ENCODE results near the gene CHD1.
"Not testable (repeated sequence)": the region's sequence is repeated elsewhere in the genome, so short reads cannot be mapped to it uniquely, and the experiment has no call there.

The CHD1 gene

DNA sequence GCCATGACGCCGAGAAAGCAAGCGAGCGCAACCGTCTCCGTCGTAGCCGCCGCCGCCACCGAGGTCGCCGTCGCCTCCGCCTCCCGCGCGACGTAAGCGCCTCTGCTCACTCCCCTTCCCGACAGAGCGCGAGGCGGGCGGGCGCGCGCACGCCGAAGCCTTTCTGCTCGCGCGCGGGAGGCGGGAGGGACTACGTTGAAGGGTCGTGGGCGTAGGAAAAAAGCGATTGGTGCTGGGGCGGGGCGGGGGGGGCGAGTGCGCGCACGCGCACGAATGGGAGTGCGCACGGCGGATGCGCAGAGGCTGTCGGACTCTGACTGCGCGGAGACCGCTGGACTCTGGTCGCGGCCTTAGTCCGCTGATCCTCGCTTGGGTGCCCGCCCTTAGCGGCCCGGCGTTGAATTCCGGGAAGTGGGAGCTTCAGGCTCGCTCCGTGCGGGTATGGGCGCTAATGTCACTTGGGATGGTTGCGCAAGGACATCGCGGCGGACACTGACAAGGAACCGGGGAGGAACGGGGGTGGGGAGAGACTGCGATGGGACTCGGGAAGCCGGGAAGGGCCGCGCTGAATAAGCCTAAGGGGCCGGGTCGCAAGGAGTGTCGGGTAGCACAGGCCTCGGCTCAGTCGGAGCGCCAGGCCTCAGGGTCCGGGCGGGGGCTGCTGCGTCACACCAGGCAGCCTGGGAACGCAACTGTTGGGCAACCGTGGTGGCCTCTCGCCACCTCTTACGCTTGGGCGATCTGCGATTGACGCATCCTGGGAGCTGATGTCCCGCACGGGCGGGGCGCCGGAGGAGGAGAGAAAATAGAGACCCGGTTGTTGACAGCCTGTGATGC is at the start of gene CHD1:
Gene CHD1, minus strand, starts transcription at position 135 of the 837 bp plus-strand sequence. CDS start 2,621 bp downstream, outside the sequence.
- no peak for FAIRE-seq

GRCh38 chr5:98978528-98978927 is 49.7 kb upstream of the CHD1 start:
- FAIRE-seq, result no peak

- FAIRE-seq, result no peak
Measured at GRCh38 chr5:98977723-98978122, 48.9 kb upstream of the CHD1 start.

DNA sequence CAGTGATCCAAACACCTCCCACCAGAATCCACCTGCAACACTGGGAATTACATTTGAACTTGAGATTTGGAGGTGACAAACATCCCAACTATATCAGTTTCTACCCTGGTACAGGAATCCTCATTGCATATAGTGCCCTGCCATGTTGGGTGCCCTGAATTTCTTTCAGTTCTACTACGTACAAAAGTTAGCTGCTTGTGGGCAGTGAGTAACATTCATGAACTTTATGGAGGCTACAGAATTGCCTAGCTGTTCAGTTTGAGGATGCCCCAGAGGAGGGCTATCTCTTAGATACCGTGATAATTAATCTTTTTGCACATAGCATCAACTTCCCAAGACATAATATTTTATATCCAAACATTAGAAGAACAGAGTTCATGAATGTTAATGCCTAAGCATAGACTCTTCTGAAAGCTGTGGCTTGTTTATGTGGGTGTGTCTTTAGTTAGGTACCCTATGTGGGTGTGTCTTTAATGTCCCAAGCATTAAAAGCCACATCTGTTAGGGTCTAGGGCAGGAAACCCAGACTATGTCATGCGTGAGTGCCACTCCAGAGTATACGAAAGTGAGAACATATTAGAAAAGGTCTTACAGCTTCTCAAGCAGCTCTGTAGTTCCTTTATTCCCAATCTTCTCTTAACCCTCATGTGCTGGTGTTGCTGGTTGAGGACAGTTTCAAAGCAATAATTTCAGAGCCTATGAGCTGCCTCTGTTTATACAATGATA is 47.0 kb upstream of the CHD1 start:
- FAIRE-seq, result no peak

DNA sequence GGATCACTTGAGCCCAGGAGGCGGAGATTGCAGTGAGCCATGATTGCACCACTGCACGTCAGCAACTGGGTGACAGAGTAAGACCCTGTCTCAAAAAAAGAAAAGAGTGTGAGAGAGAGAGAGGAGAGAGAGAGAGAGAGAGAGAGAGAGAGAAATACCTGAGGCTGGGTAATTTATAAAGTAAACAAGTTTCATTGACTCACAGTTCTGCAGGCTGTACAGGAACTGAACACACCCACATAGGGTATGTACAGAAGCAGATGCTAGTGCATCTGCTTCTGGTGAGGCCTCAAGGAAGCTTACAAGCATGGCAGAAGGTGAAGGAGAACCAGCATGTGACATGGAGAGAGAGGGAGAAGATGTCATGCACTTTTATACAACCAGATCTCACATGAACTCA is 46.4 kb upstream of the CHD1 start:
- FAIRE-seq, result no peak

DNA sequence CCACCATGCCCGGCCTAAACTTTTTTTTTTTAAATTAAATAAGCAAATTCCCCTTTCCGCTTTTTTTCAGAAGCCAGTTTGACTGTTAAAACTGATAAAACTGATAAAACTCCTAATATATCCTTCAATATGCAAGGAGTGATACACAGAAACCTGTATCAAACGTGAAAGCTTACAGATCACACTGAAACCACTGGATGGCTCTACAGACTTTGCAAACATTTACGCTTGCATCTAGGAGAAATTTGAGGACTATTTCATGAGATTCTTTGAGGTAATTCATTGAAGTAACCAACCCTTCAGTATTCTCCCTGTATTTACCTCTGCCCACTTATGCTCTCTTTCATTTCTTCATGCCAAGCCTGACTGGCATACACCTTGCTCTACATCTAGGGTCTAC is 40.6 kb upstream of the CHD1 start:
- no peak for FAIRE-seq

- FAIRE-seq, result no peak
Measured at GRCh38 chr5:98968056-98968564, 39.3 kb upstream of the CHD1 start.

DNA sequence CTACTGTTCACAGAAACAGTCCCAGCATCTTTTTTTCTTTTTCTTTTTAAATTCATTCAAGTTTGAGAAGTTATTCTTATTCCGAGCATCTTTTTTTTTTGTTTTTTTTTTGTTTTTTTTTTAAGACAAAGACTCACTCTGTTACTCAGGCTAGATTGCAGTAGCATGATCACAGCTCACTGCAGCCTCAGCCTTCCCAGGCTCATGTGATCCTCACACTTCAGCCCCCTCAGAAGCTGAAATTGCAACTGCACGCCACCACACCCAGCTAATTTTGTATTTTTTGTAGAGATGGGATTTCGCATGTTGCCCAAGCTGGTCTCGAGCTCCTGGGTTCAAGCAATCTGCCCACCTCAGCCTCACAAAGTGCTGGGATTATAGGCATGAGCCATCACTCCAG is 36.4 kb upstream of the CHD1 start:
- no peak for FAIRE-seq

- FAIRE-seq, result no peak
Measured at GRCh38 chr5:98964621-98965020, 35.8 kb upstream of the CHD1 start.

- no peak for FAIRE-seq
Measured at GRCh38 chr5:98963019-98963418, 34.2 kb upstream of the CHD1 start.

DNA sequence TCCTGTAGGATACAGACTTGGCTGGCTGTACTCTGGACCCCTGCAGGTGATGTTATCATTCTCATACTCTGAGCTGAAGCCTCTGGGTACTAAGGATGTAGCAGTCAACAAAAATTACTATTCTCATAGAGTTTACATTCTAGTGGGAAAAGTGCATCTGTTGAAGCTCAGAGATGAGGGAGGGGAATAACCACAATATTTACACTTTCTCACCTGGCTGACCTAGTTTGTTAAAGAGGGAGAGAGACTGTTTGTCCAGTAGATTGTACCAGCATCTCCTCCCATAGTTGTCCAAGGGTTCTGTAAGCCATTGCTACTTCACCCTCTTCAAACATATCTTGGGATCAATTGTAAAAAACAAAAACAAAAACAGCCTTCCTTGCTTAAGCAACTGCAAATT is 33.8 kb upstream of the CHD1 start:
- FAIRE-seq, result no peak

- no peak for FAIRE-seq
Measured at GRCh38 chr5:98961665-98962344, 33.0 kb upstream of the CHD1 start.

GRCh38 chr5:98957307-98957706 is 28.5 kb upstream of the CHD1 start:
- FAIRE-seq, result no peak

- FAIRE-seq, result not testable (repeated sequence)
Measured at GRCh38 chr5:98955888-98956287, 27.1 kb upstream of the CHD1 start.

DNA sequence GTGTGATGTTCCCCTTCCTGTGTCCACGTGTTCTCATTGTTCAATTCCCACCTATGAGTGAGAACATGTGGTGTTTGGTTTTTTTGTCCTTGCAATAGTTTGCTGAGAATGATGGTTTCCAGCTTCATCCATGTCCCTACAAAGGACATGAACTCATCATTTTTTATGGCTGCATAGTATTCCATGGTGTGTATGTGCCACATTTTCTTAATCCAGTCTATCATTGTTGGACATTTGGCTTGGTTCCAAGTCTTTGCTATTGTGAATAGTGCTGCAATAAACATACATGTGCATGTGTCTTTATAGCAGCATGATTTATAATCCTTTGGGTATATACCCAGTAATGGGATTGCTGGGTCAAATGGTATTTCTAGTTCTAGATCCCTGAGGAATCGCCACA is 26.7 kb upstream of the CHD1 start:
- FAIRE-seq, result not testable (repeated sequence)

- no peak for FAIRE-seq
Measured at GRCh38 chr5:98954392-98955028, 25.7 kb upstream of the CHD1 start.

DNA sequence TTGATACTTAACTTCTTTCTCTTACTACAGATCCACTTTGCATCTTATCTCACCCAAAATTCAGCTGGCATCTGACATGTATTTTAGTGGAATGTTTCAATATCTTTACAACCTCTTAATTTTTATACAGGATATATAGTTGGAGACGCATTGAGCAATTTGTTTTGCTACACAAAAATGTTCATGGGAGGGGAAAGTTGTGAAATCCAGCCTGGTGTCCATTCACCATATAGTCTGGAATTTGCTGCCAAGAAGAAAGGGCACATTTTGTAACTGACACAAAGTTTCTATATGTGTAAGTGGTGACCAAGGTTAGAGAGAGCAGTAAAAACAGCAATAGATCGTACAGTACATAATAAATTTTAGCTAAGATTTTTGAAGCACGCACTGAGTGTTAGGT is 14.0 kb upstream of the CHD1 start:
- no peak for FAIRE-seq

DNA sequence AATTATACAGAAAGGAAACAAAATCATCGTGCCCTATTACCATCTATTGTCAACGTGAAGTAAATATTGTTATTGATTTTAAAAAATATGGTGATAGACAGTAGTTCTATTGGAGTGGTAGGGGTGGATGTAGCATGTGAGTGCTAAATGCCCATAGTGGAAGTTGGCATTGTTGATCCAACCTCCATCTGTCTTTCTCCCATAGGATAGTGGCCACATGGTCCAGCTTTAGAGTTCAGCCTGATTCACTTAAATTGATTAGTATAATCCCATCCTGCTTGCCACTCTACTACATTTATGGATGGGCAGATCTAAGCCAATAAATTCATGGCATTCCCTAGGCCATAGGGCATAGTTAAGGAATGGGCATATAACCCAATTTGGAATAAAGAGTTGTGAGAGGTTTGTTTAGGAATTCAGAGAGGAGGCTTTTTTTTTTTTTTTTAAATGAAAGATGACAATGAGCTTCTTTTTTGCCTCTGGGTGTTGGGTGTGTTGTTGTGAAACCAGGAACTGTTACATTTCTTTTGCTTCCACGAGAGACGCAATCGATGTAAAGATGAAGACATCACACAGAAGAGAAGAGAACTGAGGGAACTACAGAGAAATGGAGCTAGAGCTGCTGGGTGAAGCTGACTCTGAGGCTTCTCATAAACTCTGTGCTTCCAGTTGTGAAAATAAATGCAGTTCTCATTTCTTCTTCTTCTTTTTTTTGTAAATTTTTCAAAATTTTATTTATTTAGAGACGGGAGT is 12.5 kb upstream of the CHD1 start:
- FAIRE-seq, result no peak

- FAIRE-seq, result no peak
Measured at GRCh38 chr5:98940581-98940980, 11.8 kb upstream of the CHD1 start.

GRCh38 chr5:98938464-98938863 is 9.7 kb upstream of the CHD1 start:
- no peak for FAIRE-seq

DNA sequence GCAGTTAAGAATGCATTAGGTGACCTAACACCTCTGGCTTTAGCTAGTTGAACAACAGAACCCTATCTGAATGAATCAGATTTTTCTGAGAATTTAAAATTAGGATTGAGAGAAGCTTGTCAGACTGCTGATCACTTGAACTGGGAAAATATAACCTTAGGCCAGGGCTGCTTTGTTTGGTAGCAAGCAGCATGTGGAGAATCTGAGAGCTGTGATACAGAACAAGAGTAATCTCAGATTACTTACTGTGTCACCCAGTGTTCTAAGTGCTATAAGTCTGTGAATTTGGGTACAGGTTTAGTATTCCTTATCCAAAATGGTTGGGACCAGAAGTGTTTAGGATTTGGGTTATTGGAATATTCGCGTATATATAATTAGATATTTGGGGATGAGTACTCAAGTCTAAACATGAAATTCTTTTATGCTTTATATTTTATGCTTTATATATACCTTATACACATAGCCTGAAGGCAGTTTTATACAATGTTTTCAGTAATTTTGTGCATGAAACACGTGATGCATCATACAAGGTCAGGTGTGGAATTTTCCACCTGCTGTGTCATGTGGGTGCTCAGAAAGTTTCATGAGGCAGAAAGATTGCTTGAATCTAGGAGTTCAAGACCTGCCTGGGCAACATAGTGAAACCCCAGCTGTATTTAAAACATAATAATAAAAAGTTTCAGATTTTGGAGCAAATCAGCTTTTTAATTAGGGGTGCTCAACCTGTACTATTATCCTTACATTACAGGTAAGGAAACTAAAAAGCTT is 8.3 kb upstream of the CHD1 start:
- FAIRE-seq, result no peak
